HepG2 (cell line): ENCODE data around the gene GLI3. TPM values are rescaled to one million over a fixed set of nuclear protein-coding genes. Genes with fewer than 3 reads are reported as not detected.
A peak's percentile ranks its signal among the peaks of the same experiment; 100 is the strongest.

Experiments used
- ATAC-seq: fragments of 200-7000 bp; cut with Tn5 transposase; 3 replicates; pipeline ENCODE4 v1.9.1; 2020; ENCODE audit warnings: mild to moderate bottlenecking, moderate library complexity
- BruUV-seq: library from RNA; stranded (reverse); fragments of 400-500 nt; replicated peaks from 2 replicates; lab custom pipeline; 2021; lab: Mats Ljungman, UMichigan
- CTCF ChIA-PET: fragments of 300-600 bp; formaldehyde crosslinking; extraction: SDS; loops from one replicate; lab custom pipeline; 2021; ENCODE audit warnings: low total read pairs, inconsistent platforms, low intra/inter-chr PET ratio; lab: Yijun Ruan, JAX
- POLR2A ChIA-PET: fragments of 350-600 bp; sonication (Branson Sonifier 250); formaldehyde crosslinking; loops from one replicate; lab custom pipeline; 2020; ENCODE audit warnings: antibody characterized with exemption, inconsistent platforms; lab: Yijun Ruan, JAX
- DNase-seq: peaks from one replicate; pipeline ENCODE4 v3.0.0-alpha.2; 2015; ENCODE audit warnings: low spot score
- FAIRE-seq: peaks from 3 replicates; lab custom pipeline; 2011; peaks lifted over from hg19 to GRCh38; lab: Jason Lieb, UNC
- H2AFZ ChIP-seq: one replicate; pipeline ENCODE4 v1.6.1; 2011; ENCODE audit warnings: low read length, inconsistent platforms
- H3K27ac ChIP-seq: fragments of 300-600 bp; 3 replicates; pipeline ENCODE4 v1.8.0; 2011; ENCODE audit warnings: mixed run types, mild to moderate bottlenecking, mixed read lengths, low read length, inconsistent platforms; ENCODE audit not compliant: insufficient read depth; ENCODE audit errors: extremely low read length
- H3K27me3 ChIP-seq, 2 experiments: fragments of 200-600 bp in 1 of 2; 2 replicates in 1 of 2; 3 replicates in 1 of 2; pipeline versions ENCODE4 v1.6.0 to v1.8.0; 2011; ENCODE audit warnings: low read length in 2 of 2, mild to moderate bottlenecking in 2 of 2, moderate library complexity in 2 of 2, inconsistent platforms in 1 of 2; ENCODE audit not compliant: insufficient read depth in 2 of 2, control insufficient read depth in 1 of 2
- H3K36me3 ChIP-seq, 2 experiments: fragments of 200-600 bp in 1 of 2; replicated peaks in 1 of 2; 2 replicates in 1 of 2; 3 replicates in 1 of 2; pipeline versions ENCODE4 v1.5.1 to v1.8.0; 2011; ENCODE audit warnings: low read length in 2 of 2, inconsistent platforms in 1 of 2; ENCODE audit not compliant: insufficient read depth in 2 of 2, control insufficient read depth in 1 of 2
- H3K4me1 ChIP-seq: 2 replicates; pipeline ENCODE4 v1.5.1; 2012; ENCODE audit warnings: low read length, inconsistent platforms; ENCODE audit not compliant: insufficient read depth
- H3K4me2 ChIP-seq: 2 replicates; pipeline ENCODE4 v1.6.0; 2011; ENCODE audit warnings: low read depth, low read length, inconsistent platforms
- H3K4me3 ChIP-seq, 3 experiments: fragments of 200-600 bp in 1 of 3; sonication (generic), shearing (Covaris generic) in 1 of 3; replicated peaks in 1 of 3; 2 replicates each; pipeline ENCODE4 v1.5.1; 2011 to 2016; ENCODE audit warnings: low read length in 3 of 3, inconsistent platforms in 2 of 3, low read depth in 2 of 3, mild to moderate bottlenecking in 2 of 3, control low read depth in 1 of 3, mixed read lengths in 1 of 3; ENCODE audit not compliant: insufficient read depth in 1 of 3
- H3K79me2 ChIP-seq: one replicate; pipeline ENCODE4 v1.6.1; 2011; ENCODE audit warnings: low read length, inconsistent platforms; ENCODE audit not compliant: insufficient read depth
- H3K9ac ChIP-seq: 2 replicates; pipeline ENCODE4 v1.6.0; 2011; ENCODE audit warnings: mild to moderate bottlenecking, low read depth, low read length, inconsistent platforms; ENCODE audit not compliant: insufficient read depth
- H3K9me3 ChIP-seq: 2 replicates; pipeline ENCODE4 v1.5.1; 2012; ENCODE audit warnings: mild to moderate bottlenecking, low read length
- H4K20me1 ChIP-seq: 2 replicates; pipeline ENCODE4 v1.6.0; 2011; ENCODE audit warnings: inconsistent platforms, mild to moderate bottlenecking, low read length, moderate library complexity; ENCODE audit not compliant: insufficient read depth
- KDM4B ChIP-seq: sonication (generic); formaldehyde crosslinking; IDR thresholded peaks from 2 replicates; pipeline ENCODE4 v1.4.0; 2020; ENCODE audit warnings: missing genetic modification reagents
- SMC3 ChIP-seq: IDR thresholded peaks from 2 replicates; pipeline ENCODE4 v1.6.1; 2011; ENCODE audit warnings: low read length, improper control_type of control experiment
- STAG1 ChIP-seq: sonication (generic); formaldehyde crosslinking; IDR thresholded peaks from 2 replicates; pipeline ENCODE4 v1.4.0; 2020; ENCODE audit warnings: missing genetic modification reagents
- WGBS: methylation state at CpG from one replicate; pipeline ENCODE4 v1.1.6; 2017; ENCODE audit warnings: low lambda C conversion rate; 5-methylcytosine and 5-hydroxymethylcytosine counted together
- in situ Hi-C: cut with HindIII; loops from 2 replicates; pipeline ENCODE4 v1.10.0; 2017; ENCODE audit warnings: low pct_unique_long_range_greater_than_20kb; ENCODE audit not compliant: extremely low pct_ligation_motif_present
- intact Hi-C: fragments of 100-400 bp; cut with micrococcal nuclease; formaldehyde crosslinking; loops from one replicate; pipeline ENCODE4 v1.10.0; 2022; ENCODE audit not compliant: unreplicated experiment
- polyA plus RNA-seq, 8 experiments: library from polyadenylated mRNA; depleted of rRNA in 3 of 8; stranded (reverse) in 7 of 8; unstranded in 1 of 8; fragments of >200 nt; fragmentation: Illumina TruSeq in 4 of 8; extraction: Trizol in 4 of 8; gene quantifications; 2 replicates each; pipeline versions ENCODE4 v1.2.1 to v1.2.3, GENCODE V29; 2011 to 2016; ENCODE audit warnings: low read depth in 4 of 8, missing spikeins in 1 of 8, mixed read lengths in 1 of 8; ENCODE audit not compliant: insufficient read depth in 1 of 8
- total RNA-seq, 5 experiments: library from RNA; depleted of rRNA; stranded (reverse); fragments of >200 nt; fragmentation: Illumina TruSeq; extraction: Trizol; gene quantifications; 2 replicates each; pipeline ENCODE4 v1.2.3, GENCODE V29; 2016; ENCODE audit warnings: low read depth in 1 of 5
- TF ChIP-seq, protein P1 (sequence below): sonication (generic); formaldehyde crosslinking; IDR thresholded peaks from 2 replicates; pipeline ENCODE4 v1.5.0; 2020; ENCODE audit warnings: mild to moderate bottlenecking, missing genetic modification reagents, moderate library complexity
- TF ChIP-seq, protein P2 (sequence below): IDR thresholded peaks from 2 replicates; pipeline ENCODE4 v1.6.1; 2016; ENCODE audit warnings: control low read depth

Gene GLI3
- total and polyA plus RNA-seq, 2 of the 13 experiments (the other 11 are each of a cell fraction or from before 2014, with no cell fraction given): not detected

DNA sequence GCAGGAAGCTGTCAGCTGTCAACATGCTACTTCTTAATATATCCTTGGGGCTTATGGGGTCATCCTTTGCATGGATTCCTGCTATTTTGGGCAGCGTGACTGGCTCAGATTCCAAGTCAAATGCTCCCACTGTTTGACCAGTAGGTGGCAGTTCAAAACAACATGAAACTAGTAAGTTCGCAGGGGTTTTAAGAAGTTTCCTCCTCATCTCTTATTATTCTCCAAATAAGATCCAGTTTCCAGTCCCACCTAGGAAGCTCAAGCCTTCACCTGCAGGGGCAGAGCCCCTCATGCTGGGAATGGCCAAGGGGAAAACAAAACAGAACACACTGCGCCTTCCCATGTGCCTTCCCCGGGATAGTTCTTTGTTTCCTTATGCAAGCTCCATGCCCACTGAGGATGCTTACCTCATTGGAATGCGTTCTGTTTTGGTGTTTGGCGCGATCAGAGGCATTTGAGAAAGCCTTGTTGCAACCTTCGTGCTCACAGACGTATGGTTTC is 259.8 kb downstream of the GLI3 start:
- POLR2A ChIA-PET: no interaction called here
- FAIRE-seq (peak; percentile 47), DNase-seq (peak; percentile 21), ATAC-seq (peak; percentile 66)
- CTCF ChIA-PET: no interaction called here
- Histone ChIP-seq H3K36me3 (no peaks in the 10 kb centered on the region), H3K4me2 (no peak overlapping the region), H3K4me1 (peaks cover 6% of the 10 kb centered on the region), H2AFZ (no peak overlapping the region), H3K27me3 (peaks cover 0 to 3% of the 10 kb centered on the region in 2 experiments; a peak in 1 of 5 replicates), H3K9me3 (no peaks in the 10 kb centered on the region), H3K4me3 (no peak overlapping the region), H4K20me1 (no peaks in the 10 kb centered on the region), H3K9ac (no peak overlapping the region), H3K79me2 (no peaks in the 10 kb centered on the region), H3K27ac (no peak overlapping the region)
- intact Hi-C loops: no loop called here
- TF ChIP-seq, protein P1, sequence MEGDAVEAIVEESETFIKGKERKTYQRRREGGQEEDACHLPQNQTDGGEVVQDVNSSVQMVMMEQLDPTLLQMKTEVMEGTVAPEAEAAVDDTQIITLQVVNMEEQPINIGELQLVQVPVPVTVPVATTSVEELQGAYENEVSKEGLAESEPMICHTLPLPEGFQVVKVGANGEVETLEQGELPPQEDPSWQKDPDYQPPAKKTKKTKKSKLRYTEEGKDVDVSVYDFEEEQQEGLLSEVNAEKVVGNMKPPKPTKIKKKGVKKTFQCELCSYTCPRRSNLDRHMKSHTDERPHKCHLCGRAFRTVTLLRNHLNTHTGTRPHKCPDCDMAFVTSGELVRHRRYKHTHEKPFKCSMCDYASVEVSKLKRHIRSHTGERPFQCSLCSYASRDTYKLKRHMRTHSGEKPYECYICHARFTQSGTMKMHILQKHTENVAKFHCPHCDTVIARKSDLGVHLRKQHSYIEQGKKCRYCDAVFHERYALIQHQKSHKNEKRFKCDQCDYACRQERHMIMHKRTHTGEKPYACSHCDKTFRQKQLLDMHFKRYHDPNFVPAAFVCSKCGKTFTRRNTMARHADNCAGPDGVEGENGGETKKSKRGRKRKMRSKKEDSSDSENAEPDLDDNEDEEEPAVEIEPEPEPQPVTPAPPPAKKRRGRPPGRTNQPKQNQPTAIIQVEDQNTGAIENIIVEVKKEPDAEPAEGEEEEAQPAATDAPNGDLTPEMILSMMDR: peak; percentile 49
- TF ChIP-seq STAG1 (CRISPR knock-in tag): peak; percentile 51
- TF ChIP-seq, protein P2, sequence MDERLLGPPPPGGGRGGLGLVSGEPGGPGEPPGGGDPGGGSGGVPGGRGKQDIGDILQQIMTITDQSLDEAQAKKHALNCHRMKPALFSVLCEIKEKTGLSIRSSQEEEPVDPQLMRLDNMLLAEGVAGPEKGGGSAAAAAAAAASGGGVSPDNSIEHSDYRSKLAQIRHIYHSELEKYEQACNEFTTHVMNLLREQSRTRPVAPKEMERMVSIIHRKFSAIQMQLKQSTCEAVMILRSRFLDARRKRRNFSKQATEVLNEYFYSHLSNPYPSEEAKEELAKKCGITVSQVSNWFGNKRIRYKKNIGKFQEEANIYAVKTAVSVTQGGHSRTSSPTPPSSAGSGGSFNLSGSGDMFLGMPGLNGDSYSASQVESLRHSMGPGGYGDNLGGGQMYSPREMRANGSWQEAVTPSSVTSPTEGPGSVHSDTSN (CRISPR knock-in tag): no peak
- peak; percentile 23; the same call in 1 of the 2 replicates for TF ChIP-seq SMC3
- no TSS peak for BruUV-seq
- WGBS: 22% methylated on average over 9 of the region's 9 CpGs
- in situ Hi-C loops: no loop called here

GRCh38 chr7:41976411-41976810 is 260.6 kb downstream of the GLI3 start:
- Histone ChIP-seq H3K4me1 (peaks cover 14% of the 10 kb centered on the region), H3K27ac (no peak overlapping the region), H3K4me3 (no peak overlapping the region), H3K4me2 (no peak overlapping the region), H3K36me3 (no peaks in the 10 kb centered on the region), H3K27me3 (peaks cover 0 to 3% of the 10 kb centered on the region in 2 experiments; a peak in 1 of 5 replicates), H3K9me3 (no peaks in the 10 kb centered on the region), H4K20me1 (no peaks in the 10 kb centered on the region), H3K9ac (no peak overlapping the region), H2AFZ (no peak overlapping the region), H3K79me2 (no peaks in the 10 kb centered on the region)
- intact Hi-C loops: no loop called here
- CTCF ChIA-PET: no interaction called here
- in situ Hi-C loops: no loop called here
- FAIRE-seq (no peak), ATAC-seq (no peak), DNase-seq (no peak)
- BruUV-seq: no TSS peak
- 23% methylated on average over 2 of the region's 2 CpGs for WGBS
- TF ChIP-seq KDM4B: no peak
- POLR2A ChIA-PET: no interaction called here
